GM12878 (cell line): ENCODE data around the gene CRTC2. TPM values are rescaled to one million over a fixed set of nuclear protein-coding genes. Genes with fewer than 3 reads are reported as not detected.

Experiments used
- EED ChIP-seq: sonication (generic); IDR thresholded peaks from 2 replicates; pipeline ENCODE4 v1.6.1; 2016; ENCODE audit warnings: antibody characterized with exemption, low read depth
- IRF4 ChIP-seq: IDR thresholded peaks from 2 replicates; pipeline ENCODE4 v1.6.1; 2011; ENCODE audit warnings: low read depth, low read length
- LARP7 ChIP-seq: fragments of 450-650 bp; IDR thresholded peaks from 2 replicates; pipeline ENCODE4 v1.6.1; 2017; ENCODE audit warnings: mild to moderate bottlenecking
- NFYA ChIP-seq: IDR thresholded peaks from 2 replicates; pipeline ENCODE4 v1.6.1; 2011; ENCODE audit warnings: low read depth, mild to moderate bottlenecking, low read length, improper control_type of control experiment, borderline replicate concordance
- RELB ChIP-seq: fragments of 450-650 bp; IDR thresholded peaks from 2 replicates; pipeline ENCODE4 v1.6.1; 2017; ENCODE audit warnings: low read depth, mild to moderate bottlenecking, moderate library complexity
- SPI1 ChIP-seq: IDR thresholded peaks from 2 replicates; pipeline ENCODE4 v1.6.1; 2011; ENCODE audit warnings: low read depth, mild to moderate bottlenecking, low read length, moderate library complexity, borderline replicate concordance; ENCODE audit not compliant: insufficient read depth
- STAT3 ChIP-seq: IDR thresholded peaks from 2 replicates; pipeline ENCODE4 v1.6.1; 2011; ENCODE audit warnings: low read depth, low read length, improper control_type of control experiment
- ZBTB40 ChIP-seq: fragments of 450-650 bp; IDR thresholded peaks from 2 replicates; pipeline ENCODE4 v1.6.1; 2016; ENCODE audit warnings: mild to moderate bottlenecking, moderate library complexity, borderline replicate concordance
- ZNF207 ChIP-seq: fragments of 450-650 bp; IDR thresholded peaks from 2 replicates; pipeline ENCODE4 v1.6.1; 2014; ENCODE audit warnings: antibody characterized with exemption, mild to moderate bottlenecking, borderline replicate concordance
- ZNF274 ChIP-seq: IDR thresholded peaks from one replicate; pipeline ENCODE4 v1.8.0; 2011; ENCODE audit not compliant: insufficient read length, insufficient read depth
- ZNF592 ChIP-seq: fragments of 450-650 bp; IDR thresholded peaks from 2 replicates; pipeline ENCODE4 v1.6.1; 2017; ENCODE audit warnings: mild to moderate bottlenecking, moderate library complexity
- polyA plus RNA-seq, 11 experiments: library from polyadenylated mRNA; depleted of rRNA in 4 of 11; unstranded in 6 of 11; stranded (reverse) in 5 of 11; fragments of >200 nt; fragmentation: Nextera tagmentation in 4 of 11; fragmentation: Illumina TruSeq in 1 of 11; extraction: Ambion mirVana in 4 of 11; extraction: Trizol in 1 of 11; gene quantifications; 1 replicate in 1 of 11; 2 replicates in 10 of 11; pipeline versions ENCODE4 v1.2.1 to v1.2.3, GENCODE V29; 2011 to 2016; ENCODE audit warnings: inconsistent platforms in 2 of 11, missing spikeins in 2 of 11, low read depth in 1 of 11
- total RNA-seq, 4 experiments: library from RNA; depleted of rRNA in 3 of 4; stranded (reverse); fragments of >200 nt in 3 of 4; fragmentation: Illumina TruSeq in 1 of 4; extraction: Trizol in 1 of 4; gene quantifications; 2 replicates each; pipeline versions ENCODE4 v1.2.1 to v1.2.3, GENCODE V29; 2013 to 2021
- TF ChIP-seq, protein P1 (sequence below): fragments of 450-650 bp; conservative IDR thresholded peaks from 2 replicates; pipeline ENCODE4 v1.6.1; 2017; ENCODE audit warnings: mild to moderate bottlenecking, moderate library complexity

CRTC2 gene
- total and polyA plus RNA-seq, 10 of the 15 experiments (the other 5 are each of a cell fraction or from before 2014, with no cell fraction given): 5.1 to 57.9 (median 32.7) TPM

DNA sequence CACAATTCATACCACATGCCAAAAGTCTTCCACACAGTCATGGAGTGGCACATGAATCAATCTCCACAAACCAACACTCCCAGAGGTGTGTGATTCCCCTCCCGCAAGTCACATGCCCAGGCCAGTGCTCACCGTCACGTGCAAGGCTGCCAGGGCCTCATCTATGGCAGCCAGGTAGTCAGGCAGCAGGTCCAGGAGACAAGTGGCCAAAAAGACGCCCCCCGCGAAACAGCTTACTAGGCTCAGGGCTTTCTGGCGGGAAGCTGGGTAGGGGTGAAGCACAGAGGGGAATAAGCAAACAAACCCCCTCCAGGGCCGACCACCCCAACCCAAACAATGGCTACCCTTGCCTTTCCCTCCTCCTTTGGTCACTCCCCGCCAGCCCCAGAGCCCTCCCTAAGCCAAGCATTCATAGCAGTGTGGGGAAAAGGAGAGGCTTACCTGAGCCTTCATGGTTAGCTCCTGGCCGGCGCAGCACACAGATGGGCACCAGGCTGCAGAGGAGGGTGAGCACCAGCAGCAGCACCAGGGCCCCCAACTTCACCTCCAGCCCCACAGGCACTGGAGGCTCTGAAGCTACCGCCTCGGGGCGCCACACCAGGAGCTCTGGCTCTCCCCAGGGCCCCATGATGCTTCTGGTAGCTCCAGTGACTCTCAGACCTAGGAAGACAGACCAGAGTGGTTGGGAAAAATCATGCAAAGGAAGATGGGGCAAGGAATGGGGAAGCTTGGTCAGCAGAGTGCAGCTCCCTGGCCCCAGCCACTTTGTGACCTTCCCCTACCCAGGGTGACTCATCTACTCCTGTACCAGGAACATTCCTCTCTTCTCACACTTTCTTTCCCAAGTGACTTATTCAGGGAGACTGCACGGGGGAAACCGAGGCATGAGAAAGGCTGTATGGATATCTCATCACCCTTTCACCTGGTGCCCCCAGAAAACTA is 3.9 kb upstream of the CRTC2 start (continued):
- TF ChIP-seq ZBTB40: no peak
- TF ChIP-seq RELB: peak; percentile 56; the same call in 1 of the 2 replicates
- TF ChIP-seq ZNF274: no peak
- no peak for TF ChIP-seq IRF4
- TF ChIP-seq STAT3: no peak
- TF ChIP-seq NFYA: no peak
- TF ChIP-seq ZNF592: no peak
- no peak; the same call in 1 of the 2 replicates for TF ChIP-seq LARP7
- TF ChIP-seq SPI1: no peak
- TF ChIP-seq EED: no peak
- TF ChIP-seq ZNF207: no peak
- TF ChIP-seq, protein P1, sequence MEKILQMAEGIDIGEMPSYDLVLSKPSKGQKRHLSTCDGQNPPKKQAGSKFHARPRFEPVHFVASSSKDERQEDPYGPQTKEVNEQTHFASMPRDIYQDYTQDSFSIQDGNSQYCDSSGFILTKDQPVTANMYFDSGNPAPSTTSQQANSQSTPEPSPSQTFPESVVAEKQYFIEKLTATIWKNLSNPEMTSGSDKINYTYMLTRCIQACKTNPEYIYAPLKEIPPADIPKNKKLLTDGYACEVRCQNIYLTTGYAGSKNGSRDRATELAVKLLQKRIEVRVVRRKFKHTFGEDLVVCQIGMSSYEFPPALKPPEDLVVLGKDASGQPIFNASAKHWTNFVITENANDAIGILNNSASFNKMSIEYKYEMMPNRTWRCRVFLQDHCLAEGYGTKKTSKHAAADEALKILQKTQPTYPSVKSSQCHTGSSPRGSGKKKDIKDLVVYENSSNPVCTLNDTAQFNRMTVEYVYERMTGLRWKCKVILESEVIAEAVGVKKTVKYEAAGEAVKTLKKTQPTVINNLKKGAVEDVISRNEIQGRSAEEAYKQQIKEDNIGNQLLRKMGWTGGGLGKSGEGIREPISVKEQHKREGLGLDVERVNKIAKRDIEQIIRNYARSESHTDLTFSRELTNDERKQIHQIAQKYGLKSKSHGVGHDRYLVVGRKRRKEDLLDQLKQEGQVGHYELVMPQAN: no peak; the same call in 1 of the 2 replicates
